CD4-positive, alpha-beta T cell treated with Interleukin-12 subunit alpha and Interleukin-12 subunit beta, for 1 hour (primary cell): ENCODE measurements around the gene RILPL2.
"Not testable (repeated sequence)": the region's sequence is repeated elsewhere in the genome, so short reads cannot be mapped to it uniquely, and the experiment has no call there.

Experiments
- DNase-seq: peaks from one replicate; pipeline ENCODE4 v3.0.0-alpha.2; 2020

Gene RILPL2

GRCh38 chr12:123401753-123402683 lies 34.5 kb downstream of the RILPL2 start:
- no peak for DNase-seq

- no peak for DNase-seq
Observed at GRCh38 chr12:123399255-123399617, 37.2 kb downstream of the RILPL2 start.

GRCh38 chr12:123398550-123399254 lies 37.8 kb downstream of the RILPL2 start:
- no peak for DNase-seq

DNA sequence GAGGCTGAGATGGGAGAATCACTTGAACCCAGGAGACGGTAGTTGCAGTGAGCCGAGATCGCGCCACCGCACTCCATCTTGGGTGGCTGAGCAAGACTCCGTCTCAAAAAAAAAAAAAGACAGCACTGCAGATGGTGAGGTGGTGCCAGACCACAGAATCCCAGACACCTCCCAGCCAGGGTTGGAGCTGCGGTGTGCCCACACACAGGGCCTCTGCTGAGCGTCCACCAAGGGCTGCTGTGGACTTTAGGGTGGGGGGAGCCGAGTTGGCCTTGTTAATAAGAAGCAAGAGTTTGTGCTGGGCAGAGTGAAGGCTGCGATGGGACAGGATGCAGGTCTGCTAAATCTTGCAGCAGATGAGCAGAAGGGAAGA lies 38.3 kb downstream of the RILPL2 start:
- no peak for DNase-seq

DNA sequence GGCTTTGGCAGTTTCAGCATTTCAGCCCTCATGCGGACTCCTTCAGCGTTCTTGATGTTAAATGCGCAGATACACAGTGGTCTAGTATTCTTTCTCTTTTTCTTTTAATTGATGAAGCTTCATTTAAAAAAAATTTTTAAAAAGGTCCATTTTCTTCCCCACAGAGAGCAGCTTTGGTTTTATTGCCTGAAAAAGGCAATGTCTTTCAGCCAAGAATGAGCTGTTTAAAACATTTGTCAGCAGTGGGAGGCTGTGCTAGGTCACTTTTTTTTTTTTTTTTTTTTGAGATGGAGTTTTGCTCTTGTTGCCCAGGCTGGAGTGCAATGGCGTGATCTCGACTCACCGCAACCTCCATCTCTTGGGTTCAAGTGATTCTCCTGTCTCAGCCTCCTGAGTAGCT lies 39.1 kb downstream of the RILPL2 start:
- DNase-seq = no peak

DNA sequence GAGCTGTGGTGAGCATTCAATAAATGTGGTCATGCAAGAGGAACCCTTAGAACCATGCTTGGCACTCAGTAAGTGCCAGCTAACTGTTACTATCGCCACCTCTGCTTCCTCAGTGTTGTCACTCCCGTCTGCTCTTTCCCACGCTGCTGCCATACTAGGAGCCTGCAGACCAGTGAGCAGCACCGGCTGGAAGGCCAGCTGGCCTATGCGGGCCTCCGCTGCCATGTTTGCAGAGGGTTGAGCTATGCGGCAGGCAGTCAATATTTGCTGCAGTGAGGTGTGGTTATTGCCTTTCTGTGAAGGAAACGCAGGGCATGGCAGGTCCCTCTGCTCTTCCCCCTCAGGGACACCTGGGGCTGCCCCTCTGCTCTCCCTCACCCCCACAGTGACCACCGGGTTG lies 39.5 kb downstream of the RILPL2 start:
- DNase-seq = no peak

DNA sequence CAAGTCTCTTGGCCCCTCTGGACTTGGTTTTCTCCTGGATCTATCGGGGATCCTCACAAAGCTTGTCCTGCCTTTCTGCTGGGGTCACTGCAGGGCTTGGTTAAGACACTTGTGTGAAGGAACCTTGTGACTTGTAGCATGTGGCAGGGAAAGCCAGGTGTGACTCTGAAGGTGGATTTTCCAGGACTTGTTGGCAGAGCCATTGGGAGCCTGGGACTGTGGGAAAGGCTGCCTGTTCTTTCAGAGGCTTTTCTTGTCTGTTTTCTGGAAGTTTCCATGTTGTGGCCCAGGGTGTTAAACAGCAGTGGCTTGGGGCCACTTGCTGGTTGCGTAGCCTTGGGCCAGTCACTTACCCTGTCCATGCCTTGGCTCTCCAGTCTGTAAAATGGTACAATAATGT lies 39.9 kb downstream of the RILPL2 start:
- DNase-seq = no peak

DNA sequence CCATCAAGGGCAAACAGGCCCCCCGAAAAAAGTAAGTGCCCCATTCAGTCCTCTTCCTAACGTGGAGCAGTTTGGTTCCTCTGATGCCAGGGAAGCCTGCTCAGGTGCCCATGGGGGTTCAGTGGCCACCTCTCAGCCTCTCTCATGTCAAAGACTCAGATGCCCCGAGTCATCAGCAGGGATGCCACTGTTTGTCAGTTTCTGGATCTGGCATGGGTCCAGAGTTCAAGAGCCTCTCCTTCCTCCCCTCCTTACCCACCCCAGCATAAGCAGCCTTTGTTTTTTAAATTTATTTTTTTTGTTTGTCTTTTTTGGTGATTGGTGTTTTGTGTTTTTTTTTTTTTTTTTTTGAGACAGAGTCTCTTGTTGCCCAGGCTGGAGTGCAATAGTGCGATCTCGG lies 41.2 kb downstream of the RILPL2 start:
- no peak for DNase-seq

DNA sequence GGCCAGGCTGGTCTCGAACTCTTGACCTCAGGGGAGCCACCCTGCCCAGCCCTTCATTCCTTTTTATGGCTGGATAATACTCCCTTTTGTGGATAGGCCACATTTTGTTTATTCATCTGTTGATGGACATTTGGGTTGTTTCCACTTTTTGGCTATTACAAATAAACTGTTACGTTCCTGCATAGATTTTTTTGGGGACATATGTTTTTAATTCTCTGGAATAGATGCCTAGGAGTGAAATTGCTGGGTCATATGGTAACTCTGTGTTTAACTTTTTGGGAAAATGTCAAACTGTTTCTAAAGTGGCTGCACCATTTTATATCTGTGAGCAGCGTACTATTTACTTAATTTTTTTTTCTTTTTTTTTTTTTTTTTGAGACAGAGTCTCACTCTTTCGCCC lies 42.7 kb downstream of the RILPL2 start:
- no peak for DNase-seq

GRCh38 chr12:123391546-123392343 lies 44.7 kb downstream of the RILPL2 start:
- DNase-seq = no peak

DNA sequence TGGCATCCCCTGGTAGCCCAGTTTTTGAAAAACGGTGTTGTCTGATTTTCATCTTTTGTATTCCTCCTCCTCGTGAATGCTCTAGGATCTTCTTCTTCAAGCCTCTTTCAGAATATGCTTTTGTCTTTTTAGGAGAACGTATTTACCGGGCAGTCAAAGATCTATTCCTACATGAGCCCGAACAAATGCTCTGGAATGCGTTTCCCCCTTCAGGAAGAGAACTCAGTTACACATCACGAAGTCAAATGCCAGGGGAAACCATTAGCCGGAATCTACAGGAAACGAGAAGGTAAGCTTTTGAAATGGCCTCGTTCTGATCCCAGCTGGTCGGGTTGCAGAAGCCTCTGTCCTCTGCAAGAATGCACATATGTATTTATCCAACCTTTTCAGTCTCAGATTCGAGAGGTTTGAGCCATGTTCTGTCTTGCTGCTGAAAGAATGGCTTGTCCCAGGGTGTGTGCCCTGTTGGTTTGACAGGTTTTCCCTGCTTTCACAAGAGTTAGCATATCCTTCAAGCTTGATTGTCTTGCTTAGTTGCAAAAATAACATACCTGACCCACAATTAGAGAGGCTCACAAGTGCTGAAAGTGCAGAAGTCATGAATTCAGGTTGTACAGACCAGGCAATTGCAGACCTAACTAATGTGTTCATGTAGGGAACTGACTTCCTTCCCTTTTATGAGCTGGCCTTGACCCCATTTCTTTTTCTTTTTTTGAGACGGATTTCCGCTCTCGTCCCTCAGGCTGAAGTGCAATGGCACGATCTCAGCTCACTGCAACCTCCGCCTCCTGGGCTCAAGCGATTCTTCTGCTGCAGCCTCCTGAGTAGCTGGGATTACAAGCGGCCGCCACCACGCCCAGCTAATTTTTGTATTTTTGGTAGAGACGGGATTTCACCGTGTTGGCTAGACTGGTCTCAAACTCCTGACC lies 45.7 kb downstream of the RILPL2 start:
- peak; percentile 18 for DNase-seq

- peak; percentile 20 for DNase-seq
Observed at GRCh38 chr12:123389560-123390351, 46.7 kb downstream of the RILPL2 start.

DNA sequence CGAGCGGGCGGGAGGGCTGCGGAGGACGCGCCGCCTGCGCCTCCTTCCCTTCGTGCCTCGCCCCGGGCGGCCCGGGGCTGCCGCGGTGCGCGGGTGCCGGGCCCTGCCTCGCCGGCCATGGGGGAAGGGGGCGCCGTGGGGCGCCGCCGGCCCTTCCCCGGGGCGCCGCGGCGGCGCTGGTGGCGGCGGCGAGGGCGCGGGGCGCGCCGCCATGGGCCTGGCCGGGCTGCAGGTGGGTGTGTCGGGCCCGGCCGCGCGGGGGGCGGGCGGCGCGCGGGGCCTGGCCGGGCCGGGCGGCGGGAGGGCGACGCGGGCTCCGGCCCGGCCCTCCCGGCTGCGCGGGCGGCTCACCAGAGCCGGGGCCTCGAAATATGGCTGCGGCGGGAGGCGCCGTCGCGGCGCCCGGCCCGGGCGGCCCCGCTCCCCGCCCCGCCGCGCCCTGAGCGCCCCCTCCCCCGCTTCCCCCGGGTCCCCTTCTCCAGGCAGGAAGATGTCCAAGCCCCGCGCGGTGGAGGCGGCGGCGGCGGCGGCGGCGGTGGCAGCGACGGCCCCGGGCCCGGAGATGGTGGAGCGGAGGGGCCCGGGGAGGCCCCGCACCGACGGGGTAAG lies 47.4 kb downstream of the RILPL2 start:
- no peak for DNase-seq

DNA sequence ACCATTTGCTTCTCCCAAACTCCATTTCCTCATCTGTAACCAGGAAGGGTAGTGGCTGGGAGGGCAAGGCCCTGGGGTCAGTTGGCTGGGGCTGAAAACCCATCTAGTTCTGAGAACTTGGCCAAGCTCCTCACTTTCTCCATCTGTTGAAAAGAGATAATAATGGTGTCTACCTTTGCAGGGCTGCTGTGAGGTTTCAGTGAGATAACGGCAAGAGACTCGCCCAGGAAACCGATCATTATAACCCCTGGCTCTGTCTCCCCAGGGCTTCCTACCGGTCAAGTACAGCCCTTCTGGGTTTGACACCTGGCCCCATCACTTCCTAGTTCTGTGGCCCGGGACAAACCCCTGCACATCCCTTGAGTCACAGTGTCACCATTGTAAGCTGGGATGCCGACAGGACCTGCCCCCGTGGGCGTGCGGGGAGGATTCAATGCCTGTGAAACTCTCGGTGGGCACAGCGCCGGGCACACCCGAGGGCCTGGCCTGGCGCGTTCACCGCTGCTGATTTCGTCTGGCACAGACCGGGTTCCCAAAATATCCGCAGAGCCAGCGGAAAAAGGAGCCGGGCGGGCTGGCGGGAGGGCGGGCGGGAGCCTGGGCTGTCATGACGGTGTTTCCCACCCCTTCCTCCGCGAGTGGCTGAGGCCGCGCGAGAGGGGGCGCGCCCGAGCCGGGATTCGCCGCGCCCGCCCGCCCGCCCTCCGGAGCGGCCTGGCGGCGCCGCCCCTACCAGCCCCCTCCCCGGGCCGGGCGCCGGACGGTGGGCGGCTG lies 48.1 kb downstream of the RILPL2 start:
- DNase-seq = peak; percentile 81

DNA sequence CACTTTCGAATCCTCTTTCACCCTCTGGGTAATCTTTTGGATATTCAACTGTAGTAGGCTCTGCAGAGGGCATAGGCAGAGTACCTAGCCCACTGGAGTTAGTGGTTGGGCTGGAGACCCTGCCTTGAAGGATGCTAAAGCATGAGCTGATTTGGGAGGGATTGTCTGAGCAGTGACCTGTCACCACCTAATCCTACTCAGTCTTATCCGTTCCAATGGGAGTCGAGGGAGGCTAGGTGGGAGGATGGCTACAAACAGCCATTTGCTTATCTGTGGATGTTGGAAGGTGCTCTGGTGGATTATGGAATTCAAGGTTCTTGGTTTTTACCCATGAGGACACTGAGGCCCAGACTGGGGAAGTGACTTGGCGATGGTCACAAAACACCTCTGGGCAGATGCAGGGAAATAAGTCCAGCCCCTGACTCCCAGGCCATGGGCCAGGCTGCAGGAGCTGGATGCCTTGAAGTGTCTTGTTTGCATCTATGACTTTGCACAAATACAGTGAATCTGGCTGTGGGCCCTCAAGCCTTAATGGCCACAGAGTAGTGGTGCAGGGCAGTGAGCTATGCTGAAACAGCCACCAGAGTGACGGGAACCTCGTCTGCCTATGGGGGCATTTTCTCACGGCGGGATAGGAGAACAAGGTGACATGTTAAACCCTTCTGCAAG lies 48.8 kb downstream of the RILPL2 start:
- no peak for DNase-seq

DNA sequence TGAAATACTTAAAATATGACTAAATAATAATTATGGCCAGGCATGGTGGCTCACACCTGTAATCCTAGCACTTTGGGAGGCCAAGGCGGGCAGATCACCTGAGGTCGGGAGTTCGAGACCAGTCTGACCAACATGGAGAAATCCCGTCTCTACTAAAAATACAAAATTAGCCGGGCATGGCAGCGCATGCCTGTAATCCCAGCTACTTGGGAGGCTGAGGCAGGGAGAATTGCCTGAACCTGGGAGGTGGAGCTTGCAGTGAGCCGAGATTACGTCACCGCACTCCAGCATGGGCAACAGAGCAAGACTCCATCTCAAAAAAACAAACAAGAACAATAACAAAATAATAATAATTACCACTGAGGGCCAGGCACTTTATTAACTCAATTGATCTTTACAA lies 50.9 kb downstream of the RILPL2 start:
- DNase-seq = not testable (repeated sequence)

DNA sequence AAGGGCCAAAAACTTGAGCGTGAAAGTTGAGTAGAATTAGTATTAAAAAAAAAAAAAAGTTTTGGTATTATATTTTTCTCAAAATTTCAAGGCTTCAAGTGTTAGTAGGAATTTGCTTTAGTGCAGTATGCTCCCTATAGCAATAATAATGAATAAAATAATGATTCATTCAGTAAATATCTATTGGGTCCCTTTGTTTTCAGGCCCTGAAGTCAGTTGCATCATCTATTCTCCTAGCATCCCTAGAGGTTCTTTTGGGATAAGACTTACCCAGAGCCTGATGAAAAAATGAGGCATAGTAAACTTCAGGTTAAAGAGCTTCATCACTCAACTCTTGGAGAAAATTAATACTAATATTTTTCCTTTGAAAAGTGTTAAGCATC lies 51.5 kb downstream of the RILPL2 start:
- DNase-seq = no peak

DNA sequence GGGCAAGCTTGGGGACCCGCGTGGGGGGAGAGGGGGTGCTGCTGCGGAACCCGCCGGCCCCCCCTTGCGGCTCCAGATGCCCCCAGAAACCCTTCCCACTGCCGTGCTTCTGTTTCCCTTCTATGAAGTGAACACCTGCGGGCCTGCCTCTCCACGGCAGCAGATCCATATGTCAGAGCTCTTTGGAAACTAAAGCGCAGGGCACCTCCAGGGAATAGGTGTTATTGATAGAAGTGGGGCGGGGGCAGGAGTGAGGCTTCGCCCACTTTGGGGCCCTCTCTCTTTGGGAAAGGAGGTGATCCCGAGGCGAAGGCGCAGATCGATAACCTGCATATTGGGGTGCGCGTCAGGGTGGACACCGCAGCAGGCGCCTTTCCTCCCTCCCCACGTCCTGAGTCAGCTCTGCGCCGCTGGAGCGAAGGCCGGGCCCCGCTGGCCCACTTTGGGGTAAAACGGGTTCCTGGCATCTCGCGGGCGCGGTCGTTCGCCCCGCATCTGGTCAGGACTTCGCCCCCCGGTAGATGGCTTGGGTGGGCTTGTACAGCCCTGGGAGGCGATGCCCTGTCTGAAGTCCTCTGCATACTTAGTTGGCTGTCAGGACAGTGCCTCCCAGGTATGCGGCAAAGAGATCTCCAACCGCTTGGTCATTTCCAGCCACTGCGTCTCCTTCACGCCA lies 52.0 kb downstream of the RILPL2 start:
- DNase-seq = no peak

DNA sequence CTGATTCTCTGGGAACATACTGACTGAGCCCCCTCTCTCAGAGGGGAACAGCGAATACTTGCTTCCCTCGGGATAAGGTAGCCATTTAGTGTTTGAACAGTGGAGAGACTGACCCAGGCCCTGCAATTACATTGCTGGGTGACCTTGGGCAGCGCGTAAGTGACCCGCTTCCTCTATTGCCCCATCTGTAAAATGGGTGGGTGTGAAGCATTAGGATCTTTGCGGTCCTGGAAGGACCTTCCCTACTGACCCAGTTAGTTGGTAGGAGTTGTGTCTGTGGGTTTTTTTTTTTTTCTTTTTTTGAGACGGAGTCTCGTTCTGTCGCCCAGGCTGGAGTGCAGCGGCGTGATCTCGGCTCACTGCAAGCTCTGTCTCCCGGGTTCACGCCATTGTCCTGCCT lies 53.8 kb downstream of the RILPL2 start:
- no peak for DNase-seq
